Astrocyte (in vitro differentiated cells and primary cell): ENCODE data around the gene RAPGEF5. TPM values are rescaled to one million over a fixed set of nuclear protein-coding genes. Genes with fewer than 3 reads are reported as not detected.

Experiments
- DNase-seq: peaks from one replicate; pipeline ENCODE4 v3.0.0-alpha.2; 2010; ENCODE audit warnings: low read depth
- FAIRE-seq: peaks from 2 replicates; lab custom pipeline; 2011; peaks lifted over from hg19 to GRCh38; lab: Jason Lieb, UNC
- H2AFZ ChIP-seq: 2 replicates; pipeline ENCODE4 v1.6.0; 2012; ENCODE audit warnings: low read depth, low read length, inconsistent platforms
- H3K27ac ChIP-seq: 2 replicates; pipeline ENCODE4 v1.5.1; 2011; ENCODE audit warnings: low read depth, low read length, inconsistent platforms
- H3K27me3 ChIP-seq: 2 replicates; pipeline ENCODE4 v1.6.0; 2011; ENCODE audit warnings: low read length, inconsistent platforms; ENCODE audit not compliant: insufficient read depth
- H3K36me3 ChIP-seq: 2 replicates; pipeline ENCODE4 v1.5.1; 2011; ENCODE audit warnings: low read length, inconsistent platforms; ENCODE audit not compliant: insufficient read depth
- H3K4me1 ChIP-seq: 2 replicates; pipeline ENCODE4 v1.5.1; 2011; ENCODE audit warnings: low read length, inconsistent platforms; ENCODE audit not compliant: insufficient read depth
- H3K4me2 ChIP-seq: 2 replicates; pipeline ENCODE4 v1.6.0; 2012; ENCODE audit warnings: low read length, inconsistent platforms
- H3K4me3 ChIP-seq: 2 replicates; pipeline ENCODE4 v1.5.1; 2011; ENCODE audit warnings: low read depth, mild to moderate bottlenecking, low read length, inconsistent platforms; ENCODE audit not compliant: insufficient read depth
- H3K79me2 ChIP-seq: 2 replicates; pipeline ENCODE4 v1.6.0; 2012; ENCODE audit warnings: mild to moderate bottlenecking, low read length, inconsistent platforms; ENCODE audit not compliant: insufficient read depth
- H3K9ac ChIP-seq: 2 replicates; pipeline ENCODE4 v1.6.0; 2012; ENCODE audit warnings: mild to moderate bottlenecking, low read length, inconsistent platforms
- H3K9me3 ChIP-seq: 2 replicates; pipeline ENCODE4 v1.5.1; 2012; ENCODE audit warnings: low read depth, mild to moderate bottlenecking, low read length, inconsistent platforms; ENCODE audit not compliant: insufficient read depth
- H4K20me1 ChIP-seq: 2 replicates; pipeline ENCODE4 v1.6.0; 2012; ENCODE audit warnings: low read length, inconsistent platforms; ENCODE audit not compliant: insufficient read depth
- H3K27ac Mint-ChIP-seq: one replicate; pipeline ENCODE4 v1.8.0; 2021; ENCODE audit warnings: mild to moderate bottlenecking, mixed read lengths; ENCODE audit not compliant: unreplicated experiment
- H3K27me3 Mint-ChIP-seq: one replicate; pipeline ENCODE4 v1.8.0; 2021; ENCODE audit warnings: low read depth, mixed read lengths; ENCODE audit not compliant: unreplicated experiment
- H3K36me3 Mint-ChIP-seq: one replicate; pipeline ENCODE4 v1.8.0; 2021; ENCODE audit warnings: low read depth, mixed read lengths; ENCODE audit not compliant: unreplicated experiment
- H3K4me1 Mint-ChIP-seq: one replicate; pipeline ENCODE4 v1.8.0; 2021; ENCODE audit warnings: low read depth, mixed read lengths; ENCODE audit not compliant: unreplicated experiment
- H3K4me3 Mint-ChIP-seq: one replicate; pipeline ENCODE4 v1.8.0; 2021; ENCODE audit warnings: mild to moderate bottlenecking, moderate library complexity, mixed read lengths; ENCODE audit not compliant: unreplicated experiment
- H3K9me3 Mint-ChIP-seq: one replicate; pipeline ENCODE4 v1.8.0; 2021; ENCODE audit warnings: mild to moderate bottlenecking, mixed read lengths; ENCODE audit not compliant: unreplicated experiment
- CTCF ChIP-seq: IDR thresholded peaks from 2 replicates; pipeline ENCODE4 v1.5.1; 2011; ENCODE audit warnings: low read depth, mild to moderate bottlenecking, inconsistent platforms, low read length, moderate library complexity; ENCODE audit not compliant: insufficient read depth
- EZH2 ChIP-seq: IDR thresholded peaks from 2 replicates; pipeline ENCODE4 v1.6.1; 2012; ENCODE audit warnings: mild to moderate bottlenecking, low read length, inconsistent platforms; ENCODE audit not compliant: insufficient read depth
- total RNA-seq: library from RNA; stranded (reverse); gene quantifications from 2 replicates; pipeline ENCODE4 v1.2.1, GENCODE V29; 2021

The RAPGEF5 gene
- total RNA-seq, 1 donor from 2014 or later: 1.0 TPM

GRCh38 chr7:22301790-22302189 lies 55.2 kb downstream of the RAPGEF5 start:
- Histone ChIP-seq H2AFZ (no peak overlapping the region), H3K27me3 (no peaks in the 10 kb centered on the region), H3K9me3 (no peaks in the 10 kb centered on the region), H3K79me2 (no peaks in the 10 kb centered on the region), H3K27ac (no peak overlapping the region), H4K20me1 (no peaks in the 10 kb centered on the region), H3K4me2 (no peak overlapping the region), H3K4me3 (no peak overlapping the region), H3K9ac (no peak overlapping the region), H3K4me1 (no peaks in the 10 kb centered on the region), H3K36me3 (no peaks in the 10 kb centered on the region)
- FAIRE-seq (no peak), DNase-seq (no peak)
- no peaks in the 10 kb centered on the region for H3K9me3 Mint-ChIP-seq
- TF ChIP-seq EZH2 (no peak), CTCF (no peak)
- no peak overlapping the region for H3K4me3 Mint-ChIP-seq
- no peaks in the 10 kb centered on the region for H3K4me1 Mint-ChIP-seq
- no peaks in the 10 kb centered on the region for H3K36me3 Mint-ChIP-seq
- H3K27me3 Mint-ChIP-seq: peaks cover 2% of the 10 kb centered on the region
- no peak overlapping the region for H3K27ac Mint-ChIP-seq

GRCh38 chr7:22300839-22301238 lies 56.1 kb downstream of the RAPGEF5 start:
- no peaks in the 10 kb centered on the region for H3K9me3 ChIP-seq
- no peak overlapping the region for H3K4me2 ChIP-seq
- H3K27me3 ChIP-seq: no peaks in the 10 kb centered on the region
- H4K20me1 ChIP-seq: no peaks in the 10 kb centered on the region
- H3K27me3 Mint-ChIP-seq: peaks cover 2% of the 10 kb centered on the region
- no peaks in the 10 kb centered on the region for H3K4me1 ChIP-seq
- no peaks in the 10 kb centered on the region for H3K9me3 Mint-ChIP-seq
- no peak overlapping the region for H3K9ac ChIP-seq
- no peak overlapping the region for H3K4me3 Mint-ChIP-seq
- no peaks in the 10 kb centered on the region for H3K79me2 ChIP-seq
- no peaks in the 10 kb centered on the region for H3K36me3 Mint-ChIP-seq
- H3K27ac ChIP-seq: no peak overlapping the region
- no peak for FAIRE-seq
- TF ChIP-seq EZH2 (no peak), CTCF (no peak)
- no peak overlapping the region for H3K4me3 ChIP-seq
- H3K36me3 ChIP-seq: no peaks in the 10 kb centered on the region
- no peak overlapping the region for H3K27ac Mint-ChIP-seq
- no peaks in the 10 kb centered on the region for H3K4me1 Mint-ChIP-seq
- DNase-seq: no peak
- H2AFZ ChIP-seq: no peak overlapping the region

DNA sequence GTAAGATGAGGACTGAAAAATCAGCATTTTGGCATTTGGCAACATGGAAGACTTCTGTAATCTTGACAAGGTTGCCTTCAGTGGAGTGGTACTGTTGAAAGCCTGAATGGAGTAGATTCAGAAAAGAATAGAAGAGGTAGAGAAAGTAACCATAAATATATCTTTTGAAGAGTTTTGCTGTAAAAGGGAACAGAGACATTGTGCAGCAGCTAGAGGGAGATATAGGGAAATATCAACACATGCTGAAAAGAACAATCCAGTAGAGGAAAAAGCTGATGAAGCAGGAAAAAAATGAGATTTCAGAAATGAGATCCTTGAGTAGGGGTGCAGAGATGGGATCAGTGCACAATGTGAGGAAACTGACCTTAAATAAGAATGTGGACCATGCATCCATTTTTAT lies 60.0 kb downstream of the RAPGEF5 start:
- no peaks in the 10 kb centered on the region for H3K36me3 Mint-ChIP-seq
- TF ChIP-seq EZH2: no peak
- H3K27me3 Mint-ChIP-seq: peaks cover 16% of the 10 kb centered on the region
- H3K4me3 Mint-ChIP-seq: no peak overlapping the region
- FAIRE-seq (no peak), DNase-seq (no peak)
- no peaks in the 10 kb centered on the region for H3K9me3 Mint-ChIP-seq
- Histone ChIP-seq H2AFZ (no peak overlapping the region), H3K27ac (no peak overlapping the region), H3K27me3 (no peaks in the 10 kb centered on the region), H3K9ac (no peak overlapping the region), H3K79me2 (no peaks in the 10 kb centered on the region), H4K20me1 (no peaks in the 10 kb centered on the region), H3K4me2 (no peak overlapping the region), H3K9me3 (no peaks in the 10 kb centered on the region), H3K4me3 (no peak overlapping the region), H3K4me1 (no peaks in the 10 kb centered on the region), H3K36me3 (no peaks in the 10 kb centered on the region)
- no peaks in the 10 kb centered on the region for H3K4me1 Mint-ChIP-seq
- no peak overlapping the region for H3K27ac Mint-ChIP-seq
